GM12872 (cell line): ENCODE measurements around the gene GRIP2.

Experiments
- TF ChIP-seq, protein P1 (sequence below): IDR thresholded peaks from 3 replicates; pipeline ENCODE4 v1.5.1; 2011; ENCODE audit warnings: low read depth, mild to moderate bottlenecking, low read length, moderate library complexity; ENCODE audit not compliant: insufficient read depth

GRIP2 gene

DNA sequence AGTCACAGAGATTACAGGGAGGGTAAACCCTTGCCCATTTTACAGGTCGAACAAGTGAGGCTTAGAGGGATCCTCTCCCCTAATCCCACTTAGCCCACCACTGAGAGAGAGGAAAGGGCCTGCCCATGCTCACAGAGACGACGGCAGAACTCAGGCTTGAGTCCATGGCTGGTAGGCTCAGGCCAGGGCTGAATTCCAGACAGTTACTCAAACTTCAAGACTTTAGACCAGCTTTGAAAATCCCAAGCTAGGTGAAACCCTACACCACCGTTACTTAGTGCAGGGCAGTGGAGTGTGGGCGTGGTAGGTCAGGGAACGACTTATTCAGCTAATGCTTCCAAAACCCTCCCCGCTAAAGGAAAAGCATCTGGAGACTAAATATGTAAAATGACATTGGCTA, 16.4 kb downstream of the GRIP2 start:
- TF ChIP-seq, protein P1, sequence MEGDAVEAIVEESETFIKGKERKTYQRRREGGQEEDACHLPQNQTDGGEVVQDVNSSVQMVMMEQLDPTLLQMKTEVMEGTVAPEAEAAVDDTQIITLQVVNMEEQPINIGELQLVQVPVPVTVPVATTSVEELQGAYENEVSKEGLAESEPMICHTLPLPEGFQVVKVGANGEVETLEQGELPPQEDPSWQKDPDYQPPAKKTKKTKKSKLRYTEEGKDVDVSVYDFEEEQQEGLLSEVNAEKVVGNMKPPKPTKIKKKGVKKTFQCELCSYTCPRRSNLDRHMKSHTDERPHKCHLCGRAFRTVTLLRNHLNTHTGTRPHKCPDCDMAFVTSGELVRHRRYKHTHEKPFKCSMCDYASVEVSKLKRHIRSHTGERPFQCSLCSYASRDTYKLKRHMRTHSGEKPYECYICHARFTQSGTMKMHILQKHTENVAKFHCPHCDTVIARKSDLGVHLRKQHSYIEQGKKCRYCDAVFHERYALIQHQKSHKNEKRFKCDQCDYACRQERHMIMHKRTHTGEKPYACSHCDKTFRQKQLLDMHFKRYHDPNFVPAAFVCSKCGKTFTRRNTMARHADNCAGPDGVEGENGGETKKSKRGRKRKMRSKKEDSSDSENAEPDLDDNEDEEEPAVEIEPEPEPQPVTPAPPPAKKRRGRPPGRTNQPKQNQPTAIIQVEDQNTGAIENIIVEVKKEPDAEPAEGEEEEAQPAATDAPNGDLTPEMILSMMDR = no peak

DNA sequence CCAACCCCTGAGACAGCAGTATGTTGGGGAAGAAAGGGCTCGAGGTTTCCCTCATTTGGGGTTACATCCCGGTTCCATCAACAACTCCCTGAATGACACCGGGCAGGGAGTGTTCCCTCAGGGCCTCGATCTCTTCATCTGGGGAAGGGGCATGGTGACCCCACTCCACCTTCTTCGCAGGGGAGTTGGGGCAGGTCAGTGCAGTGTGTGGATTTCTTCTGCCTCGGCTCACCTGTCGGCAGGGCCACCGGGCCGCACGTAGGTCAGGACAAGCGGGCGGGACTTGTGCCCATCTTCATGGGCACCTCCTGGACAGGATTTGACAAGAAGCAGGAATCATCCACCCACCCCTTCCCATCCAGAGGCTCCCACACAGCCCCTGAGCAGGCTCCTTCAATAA, 17.4 kb downstream of the GRIP2 start:
- TF ChIP-seq, protein P1 = no peak

DNA sequence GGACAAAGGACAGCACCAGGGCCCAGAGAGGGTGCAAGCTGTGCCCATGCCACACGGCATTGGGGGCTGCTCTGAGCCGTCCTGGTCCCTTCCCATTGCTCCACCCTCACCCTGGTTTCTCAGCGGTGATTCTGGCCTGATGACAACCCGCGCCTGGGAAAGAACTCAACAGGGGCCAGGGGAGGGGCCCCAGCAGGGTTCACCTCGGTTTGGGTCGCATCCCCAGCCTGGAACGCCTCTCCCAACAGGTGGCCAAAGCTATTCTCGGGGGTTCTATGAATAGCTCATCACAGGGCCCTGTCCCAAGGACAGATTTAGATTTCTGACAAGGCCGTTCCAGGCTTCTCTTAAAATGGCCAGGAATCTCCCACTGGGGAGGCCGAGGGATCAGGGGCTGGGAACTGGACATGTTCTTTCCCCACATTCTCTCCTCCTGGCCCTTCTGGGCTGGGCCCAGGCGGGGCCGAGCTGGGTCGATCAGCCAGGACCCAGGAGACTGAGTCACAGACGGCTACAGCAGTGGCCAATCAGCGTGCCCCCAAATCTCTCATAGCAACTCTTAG, 17.9 kb downstream of the GRIP2 start:
- TF ChIP-seq, protein P1 = no peak

DNA sequence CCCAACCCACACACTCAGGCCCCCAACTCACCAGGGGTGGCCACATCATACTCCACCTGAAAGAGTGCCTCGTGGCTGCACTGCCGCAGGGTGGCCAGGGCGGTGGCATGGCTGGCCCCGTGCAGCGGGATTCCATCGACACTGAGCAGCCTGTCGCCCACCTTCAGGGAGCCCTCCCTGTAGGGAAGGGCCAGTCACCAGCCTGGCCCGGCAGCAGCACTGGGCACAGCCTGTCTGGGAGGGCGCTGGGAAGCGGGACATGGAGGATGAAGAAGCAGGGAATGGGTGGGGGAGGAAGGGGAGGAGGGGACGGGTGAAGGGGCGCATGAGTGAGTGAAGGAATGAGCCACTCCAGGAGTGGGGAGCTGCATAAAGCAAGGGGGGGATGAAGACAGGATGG, 18.5 kb downstream of the GRIP2 start:
- TF ChIP-seq, protein P1 = no peak

DNA sequence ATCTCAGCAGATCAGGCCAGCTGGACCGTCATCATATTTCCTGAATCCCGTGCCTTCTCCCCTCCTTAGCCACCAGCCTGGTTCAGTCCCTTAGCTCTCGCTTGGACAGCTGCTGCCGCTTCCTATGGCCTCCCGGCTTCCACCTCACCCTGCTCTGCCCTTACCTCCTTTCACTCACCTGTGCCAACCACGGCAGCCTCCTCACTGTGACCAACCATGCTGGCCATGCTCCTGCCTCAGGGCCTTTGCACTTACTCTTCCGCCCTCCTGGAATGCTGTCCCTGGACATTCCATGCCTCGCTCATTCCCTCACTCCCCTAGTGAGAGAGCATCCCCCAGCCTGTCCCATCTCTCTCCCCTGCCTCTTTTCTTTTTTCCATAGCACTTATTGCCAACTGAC, 19.2 kb downstream of the GRIP2 start:
- TF ChIP-seq, protein P1 = no peak

DNA sequence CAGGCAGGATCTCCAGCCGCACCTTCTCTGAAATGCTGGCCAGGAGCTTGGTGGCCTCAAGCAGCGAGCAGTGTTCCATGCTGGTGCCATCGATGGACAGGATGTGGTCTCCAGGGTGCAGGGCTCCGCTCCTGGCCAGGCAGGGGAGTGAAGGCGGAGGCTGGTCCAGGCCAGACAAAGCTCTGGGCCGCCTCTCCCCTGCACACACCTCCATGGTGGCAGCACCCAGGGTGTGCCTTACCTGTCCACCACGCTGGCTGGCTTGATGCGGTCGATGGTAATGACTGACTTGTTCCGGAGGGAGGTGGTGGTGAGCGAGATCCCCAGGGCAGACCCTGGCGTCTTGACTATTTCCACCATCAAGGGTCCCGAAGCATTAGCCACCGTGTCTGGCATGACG, 20.0 kb downstream of the GRIP2 start:
- TF ChIP-seq, protein P1 = no peak

DNA sequence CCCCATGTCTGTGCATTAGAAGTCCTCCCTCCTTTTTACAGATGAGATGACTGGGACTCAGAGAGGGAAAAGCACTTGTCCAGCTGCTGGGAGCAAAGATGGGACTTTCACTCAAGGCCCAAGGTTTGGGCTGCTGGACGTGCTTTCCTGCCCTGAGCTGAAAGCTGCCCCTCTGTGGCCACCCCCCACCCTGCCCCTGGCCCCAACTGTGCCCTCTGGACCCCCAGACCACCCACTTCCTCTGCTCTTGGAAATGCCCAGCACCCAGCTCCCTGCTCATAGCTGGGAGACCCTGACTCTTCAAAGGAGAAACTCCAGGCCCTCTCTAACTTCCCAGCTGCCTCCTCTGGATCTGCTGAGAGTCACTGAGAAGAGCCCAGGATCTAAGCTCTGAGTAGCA, 20.7 kb downstream of the GRIP2 start:
- TF ChIP-seq, protein P1 = no peak
